Measurements from ENCODE around the gene VANGL1. TPM values are rescaled to one million over a fixed set of nuclear protein-coding genes. Genes with fewer than 3 reads are reported as not detected.

Gene VANGL1
- total RNA-seq, 1 donor from 2014 or later = 8.0 TPM

GRCh38 chr1:115655306-115655663 lies 13.5 kb downstream of the VANGL1 start:
- no peak for TF ChIP-seq CTCF (IDR thresholded peaks at IDR 0.05)
- peaks cover 6 to 14% of the 10 kb centered on the region in 2 donors for H3K36me3 ChIP-seq
- no peak overlapping the region for H3K4me3 ChIP-seq
- H3K4me1 ChIP-seq = peaks cover 6 to 10% of the 10 kb centered on the region in 2 donors
- no peak for DNase-seq (ENCODE audit: low spot score in 2 of 2)
- intact Hi-C loops (cut with DNase I) = no loop called here
- H3K9me3 ChIP-seq = no peaks in the 10 kb centered on the region
- H3K27me3 ChIP-seq = no peaks in the 10 kb centered on the region
- no peak overlapping the region for H3K27ac ChIP-seq

- peaks cover 6 to 10% of the 10 kb centered on the region in 2 donors for H3K4me1 ChIP-seq
- H3K27ac ChIP-seq = no peak overlapping the region
- no peak overlapping the region for H3K4me3 ChIP-seq
- H3K9me3 ChIP-seq = no peaks in the 10 kb centered on the region
- no peak for DNase-seq (ENCODE audit: low spot score in 2 of 2)
- H3K36me3 ChIP-seq = peaks cover 13 to 19% of the 10 kb centered on the region in 2 donors
- TF ChIP-seq CTCF (IDR thresholded peaks at IDR 0.05) = no peak
- no peaks in the 10 kb centered on the region for H3K27me3 ChIP-seq
- intact Hi-C loops (cut with DNase I) = no loop called here
Measured at GRCh38 chr1:115655916-115656315, 14.1 kb downstream of the VANGL1 start.

- peaks cover 6 to 10% of the 10 kb centered on the region in 2 donors for H3K4me1 ChIP-seq
- intact Hi-C loops (cut with DNase I) = no loop called here
- H3K36me3 ChIP-seq = peaks cover 16 to 19% of the 10 kb centered on the region in 2 donors
- no peak overlapping the region for H3K27ac ChIP-seq
- H3K27me3 ChIP-seq = no peaks in the 10 kb centered on the region
- DNase-seq (ENCODE audit: low spot score in 2 of 2) = no peak
- H3K9me3 ChIP-seq = no peaks in the 10 kb centered on the region
- H3K4me3 ChIP-seq = no peak overlapping the region
- TF ChIP-seq CTCF (IDR thresholded peaks at IDR 0.05) = no peak
Measured at GRCh38 chr1:115656461-115657077, 14.8 kb downstream of the VANGL1 start.

GRCh38 chr1:115658646-115659045 lies 16.9 kb downstream of the VANGL1 start:
- no peak for TF ChIP-seq CTCF (IDR thresholded peaks at IDR 0.05)
- Histone ChIP-seq H3K36me3 (peaks cover 22 to 23% of the 10 kb centered on the region in 2 donors), H3K4me3 (no peak overlapping the region), H3K27me3 (no peaks in the 10 kb centered on the region), H3K9me3 (no peaks in the 10 kb centered on the region), H3K4me1 (peaks cover 6 to 10% of the 10 kb centered on the region in 2 donors), H3K27ac (no peak overlapping the region)
- intact Hi-C loops (cut with DNase I) = no loop called here
- no peak for DNase-seq (ENCODE audit: low spot score in 2 of 2)

- H3K27me3 ChIP-seq = no peaks in the 10 kb centered on the region
- H3K36me3 ChIP-seq = peaks cover 32 to 35% of the 10 kb centered on the region in 2 donors
Measured at GRCh38 chr1:115660151-115660550, 18.4 kb downstream of the VANGL1 start.

More at GRCh38 chr1:115660151-115660550, 18.4 kb downstream of the VANGL1 start:
- intact Hi-C loops (cut with DNase I) = no loop called here
- DNase-seq (ENCODE audit: low spot score in 2 of 2) = no peak
- H3K27ac ChIP-seq = no peak overlapping the region
- H3K4me3 ChIP-seq = no peak overlapping the region
- H3K9me3 ChIP-seq = no peaks in the 10 kb centered on the region
- peaks cover under 1 to 2% of the 10 kb centered on the region in 2 donors for H3K4me1 ChIP-seq
- TF ChIP-seq CTCF (IDR thresholded peaks at IDR 0.05) = no peak

All from ascending aorta (tissue), 2 donors.